ENCODE measurements around the gene SQSTM1. TPM values are rescaled to one million over a fixed set of nuclear protein-coding genes. Genes with fewer than 3 reads are reported as not detected.

SQSTM1 gene
- total and polyA plus RNA-seq, 11 donors = 177 to 747 (median 396) TPM

GRCh38 chr5:179837076-179838011 lies 16.6 kb downstream of the SQSTM1 start:
- H3K36me3 ChIP-seq = peaks cover 0 to 94% (median 80%) of the 10 kb centered on the region in 9 donors
- intact Hi-C loops (cut with DNase I) = no loop called here
- H3K9me3 ChIP-seq = no peaks in the 10 kb centered on the region
- peaks cover 0 to 23% (median 4%) of the 10 kb centered on the region in 12 donors for H3K4me1 ChIP-seq
- H3K27me3 ChIP-seq = no peaks in the 10 kb centered on the region
- peak overlapping the region in 3 of 12 donors; percentile 28 to 70 (median 33) for H3K27ac ChIP-seq
- no peak for DNase-seq
- no peak overlapping the region for H3K4me3 ChIP-seq
- peak in 3 of 4 donors; percentile 1 to 12 (median 3) for ATAC-seq
- 79 to 89% (median 86%) methylated on average over 11 to 15 of the region's 15 CpGs for WGBS, 4 donors
- TF ChIP-seq, protein P1, sequence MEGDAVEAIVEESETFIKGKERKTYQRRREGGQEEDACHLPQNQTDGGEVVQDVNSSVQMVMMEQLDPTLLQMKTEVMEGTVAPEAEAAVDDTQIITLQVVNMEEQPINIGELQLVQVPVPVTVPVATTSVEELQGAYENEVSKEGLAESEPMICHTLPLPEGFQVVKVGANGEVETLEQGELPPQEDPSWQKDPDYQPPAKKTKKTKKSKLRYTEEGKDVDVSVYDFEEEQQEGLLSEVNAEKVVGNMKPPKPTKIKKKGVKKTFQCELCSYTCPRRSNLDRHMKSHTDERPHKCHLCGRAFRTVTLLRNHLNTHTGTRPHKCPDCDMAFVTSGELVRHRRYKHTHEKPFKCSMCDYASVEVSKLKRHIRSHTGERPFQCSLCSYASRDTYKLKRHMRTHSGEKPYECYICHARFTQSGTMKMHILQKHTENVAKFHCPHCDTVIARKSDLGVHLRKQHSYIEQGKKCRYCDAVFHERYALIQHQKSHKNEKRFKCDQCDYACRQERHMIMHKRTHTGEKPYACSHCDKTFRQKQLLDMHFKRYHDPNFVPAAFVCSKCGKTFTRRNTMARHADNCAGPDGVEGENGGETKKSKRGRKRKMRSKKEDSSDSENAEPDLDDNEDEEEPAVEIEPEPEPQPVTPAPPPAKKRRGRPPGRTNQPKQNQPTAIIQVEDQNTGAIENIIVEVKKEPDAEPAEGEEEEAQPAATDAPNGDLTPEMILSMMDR (IDR thresholded peaks at IDR 0.05) = no peak
- TF ChIP-seq POLR2A (IDR thresholded peaks at IDR 0.05) = no peak

GRCh38 chr5:179839328-179840256 lies 18.9 kb downstream of the SQSTM1 start:
- Histone ChIP-seq H3K27me3 (no peaks in the 10 kb centered on the region), H3K36me3 (peaks cover 0 to 90% (median 69%) of the 10 kb centered on the region in 9 donors), H3K9me3 (peaks cover 0 to 5% (median under 1%) of the 10 kb centered on the region in 12 donors), H3K27ac (peak overlapping the region in 6 of 12 donors; percentile 13 to 60 (median 40)), H3K4me3 (no peak overlapping the region), H3K4me1 (peaks cover 0 to 23% (median 4%) of the 10 kb centered on the region in 12 donors)
- intact Hi-C loops (cut with DNase I) = no loop called here
- peak; percentile 50 to 76 (median 70) for ATAC-seq
- 65 to 75% (median 72%) methylated on average over 16 of the region's 16 CpGs for WGBS, 4 donors
- DNase-seq = peak in 3 of 5 donors; percentile 62 to 71 (median 67)
- no peak for TF ChIP-seq POLR2A (IDR thresholded peaks at IDR 0.05)
- TF ChIP-seq, protein P1 (IDR thresholded peaks at IDR 0.05) = no peak

GRCh38 chr5:179840321-179840720 lies 19.6 kb downstream of the SQSTM1 start:
- no peak for DNase-seq
- 92 to 98% (median 95%) methylated on average over 11 of the region's 11 CpGs for WGBS, 4 donors
- Histone ChIP-seq H3K27me3 (no peaks in the 10 kb centered on the region), H3K4me3 (no peak overlapping the region), H3K27ac (peak overlapping the region in 3 of 12 donors; percentile 40 to 60 (median 41)), H3K4me1 (peaks cover 0 to 23% (median 4%) of the 10 kb centered on the region in 12 donors), H3K36me3 (peaks cover 0 to 91% (median 64%) of the 10 kb centered on the region in 9 donors), H3K9me3 (peaks cover 0 to 12% (median 7%) of the 10 kb centered on the region in 12 donors)
- no peak for ATAC-seq
- intact Hi-C loops (cut with DNase I) = no loop called here
- TF ChIP-seq, protein P1 (IDR thresholded peaks at IDR 0.05) = no peak
- no peak for TF ChIP-seq POLR2A (IDR thresholded peaks at IDR 0.05)
